NCI-H1417 (cell line): Measurements from ENCODE around the gene OR51E2.
A peak's percentile ranks its signal among the peaks of the same experiment; 100 is the strongest.
"Not testable (repeated sequence)": the region's sequence is repeated elsewhere in the genome, so short reads cannot be mapped to it uniquely, and the experiment has no call there.

Experiments used
- DNase-seq, 3 experiments: peaks; one replicate each; lab custom pipeline; 2025; lab: John Stamatoyannopoulos, UW

Gene OR51E2

DNA sequence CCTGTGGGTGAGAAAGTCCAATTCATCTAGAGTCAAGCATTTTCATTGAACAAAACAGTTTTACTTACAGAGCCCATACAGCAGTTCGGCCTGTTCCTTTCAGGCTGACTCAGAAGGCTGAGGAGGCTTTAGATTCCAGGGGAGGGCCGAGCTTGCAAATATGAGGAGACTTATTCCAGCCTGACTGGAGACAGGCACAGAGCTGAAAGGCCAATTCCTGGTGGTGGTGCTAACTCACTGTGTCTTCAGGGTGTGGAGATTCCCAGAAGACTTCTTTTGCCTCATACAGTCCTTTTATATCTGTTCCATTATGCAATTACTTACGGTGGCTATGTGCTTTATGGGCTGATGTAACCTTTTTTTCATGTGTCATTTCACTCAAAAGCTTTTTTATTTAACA, at the start of gene OR51E2:
Gene OR51E2, minus strand, starts transcription at position 269 of the 400 bp plus-strand sequence. CDS start 15,142 bp downstream, outside the sequence.
- peak; percentile 5 to 43 (median 16) for DNase-seq

GRCh38 chr11:4740735-4741134, 43.1 kb upstream of the OR51E2 start:
- no peak for DNase-seq

DNA sequence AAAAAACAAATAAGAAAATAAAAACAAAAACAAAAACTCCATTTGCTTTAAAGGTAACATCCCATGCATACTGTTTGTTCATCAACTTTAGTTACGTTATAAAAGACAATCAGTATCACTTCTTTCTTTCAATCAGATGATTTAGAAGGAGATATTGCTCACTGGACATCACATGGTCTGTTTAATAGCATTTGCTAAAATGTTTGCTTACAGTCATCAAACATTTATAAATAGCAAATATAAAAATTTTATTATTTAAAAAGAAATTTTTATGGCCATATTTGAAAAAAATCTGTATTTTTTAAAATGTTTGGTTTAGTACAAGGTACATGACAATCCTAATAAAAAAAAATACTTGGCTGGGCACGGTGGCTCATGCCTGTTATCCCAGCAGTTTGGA, 29.5 kb upstream of the OR51E2 start:
- DNase-seq: no peak

DNA sequence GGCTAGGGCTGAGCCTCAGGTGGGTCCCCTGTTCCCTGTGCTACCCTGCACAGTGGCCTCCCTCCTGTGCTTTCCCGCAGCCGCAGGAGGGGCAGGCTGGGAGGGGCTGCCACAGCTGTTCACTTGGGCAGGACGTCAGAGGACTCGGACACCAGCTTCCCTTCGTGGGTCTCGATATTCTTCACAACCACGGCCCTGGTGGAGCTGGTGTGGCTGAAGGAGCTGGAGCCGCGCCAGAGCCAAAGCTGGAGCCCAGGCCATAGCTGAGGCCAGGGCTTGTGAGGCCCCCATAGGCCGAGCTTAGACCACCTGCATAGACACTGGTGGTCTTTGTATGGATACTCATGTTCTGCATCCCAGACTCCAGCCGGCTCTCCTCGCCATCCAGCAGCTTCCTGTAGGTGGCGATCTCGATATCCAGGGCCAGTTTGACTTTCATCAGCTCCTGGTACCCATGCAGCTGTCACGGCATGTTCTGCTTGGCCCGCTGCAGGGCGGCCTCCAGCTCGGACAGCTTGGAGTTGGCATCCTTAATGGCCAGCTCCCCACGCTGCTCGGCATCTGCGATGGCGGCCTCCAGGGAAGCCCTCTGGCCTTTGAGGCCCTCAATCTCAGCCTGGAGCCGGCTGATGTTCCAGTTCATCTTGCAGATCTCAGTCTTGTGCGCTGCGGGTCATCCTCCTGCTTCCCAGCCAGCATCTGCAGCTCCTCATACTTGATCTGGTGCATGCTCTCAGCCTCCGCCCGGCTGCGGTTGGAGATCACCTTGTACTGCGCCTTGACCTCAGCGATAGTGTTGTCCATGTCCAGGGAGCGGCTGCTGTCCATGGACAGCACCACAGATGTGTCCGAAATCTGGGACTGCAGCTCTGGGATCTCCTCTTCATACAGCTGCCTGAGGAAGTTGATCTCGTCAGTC, 25.2 kb upstream of the OR51E2 start:
- not testable (repeated sequence) for DNase-seq

- no peak for DNase-seq
Measured at GRCh38 chr11:4714300-4714699, 16.6 kb upstream of the OR51E2 start.

DNA sequence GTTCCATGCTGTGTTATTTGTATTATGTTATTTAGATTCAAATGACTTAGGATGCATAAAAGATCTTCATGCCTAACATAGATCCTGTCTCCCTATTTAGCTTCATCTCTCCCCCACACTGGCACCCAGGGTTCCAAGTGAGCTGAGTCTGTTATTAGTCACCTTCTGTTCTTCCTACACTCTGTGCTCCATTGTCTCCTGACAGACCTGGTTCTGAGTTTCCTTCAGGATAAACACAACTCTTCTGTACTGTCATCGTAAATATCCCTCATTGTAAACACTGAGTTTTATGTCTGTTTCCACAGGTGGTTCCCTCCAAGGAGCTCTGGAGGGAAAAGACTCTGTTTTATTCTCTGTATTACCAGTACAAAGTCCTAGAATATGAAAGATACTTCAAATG, 15.6 kb upstream of the OR51E2 start:
- peak in 2 of 3 experiments; percentile 15 to 51 for DNase-seq

DNA sequence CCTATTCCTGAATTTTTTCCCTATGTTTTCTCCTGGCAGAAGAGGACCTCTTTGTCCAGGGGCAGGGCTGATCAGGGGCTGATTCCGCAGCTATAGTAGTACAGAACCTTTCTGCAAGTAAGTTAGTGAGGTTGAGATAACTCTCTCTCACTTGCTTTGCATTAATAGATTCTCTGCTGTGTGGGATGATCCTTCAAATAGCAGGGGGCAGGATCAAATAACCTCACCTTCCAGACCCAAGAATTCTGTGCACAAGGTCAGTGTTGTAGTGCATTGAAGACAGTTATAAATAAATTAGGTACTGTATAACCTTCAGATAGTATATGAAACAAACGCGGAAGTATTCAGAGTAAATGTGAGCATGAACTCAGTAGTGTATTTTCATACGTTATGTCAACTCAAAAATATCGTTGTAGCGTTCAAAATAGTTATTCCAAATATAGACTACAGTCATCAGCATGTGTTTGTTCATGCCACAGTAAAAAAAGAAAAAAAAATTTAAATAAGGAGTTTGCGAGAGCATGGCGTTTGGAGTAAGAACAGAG, 7.2 kb upstream of the OR51E2 start:
- DNase-seq: peak; percentile 68 to 85 (median 75)

- DNase-seq: peak; percentile 84 to 98 (median 95)
Measured at GRCh38 chr11:4704054-4704789, 6.6 kb upstream of the OR51E2 start, which contains the start of gene MMP26. MMP26 (plus strand) TSS chr11:4704784.

GRCh38 chr11:4700436-4700820, 2.8 kb upstream of the OR51E2 start:
- no peak for DNase-seq

GRCh38 chr11:4699697-4700435, 2.2 kb upstream of the OR51E2 start:
- no peak for DNase-seq

GRCh38 chr11:4695442-4695841, 2.2 kb downstream of the OR51E2 start:
- DNase-seq: no peak

DNA sequence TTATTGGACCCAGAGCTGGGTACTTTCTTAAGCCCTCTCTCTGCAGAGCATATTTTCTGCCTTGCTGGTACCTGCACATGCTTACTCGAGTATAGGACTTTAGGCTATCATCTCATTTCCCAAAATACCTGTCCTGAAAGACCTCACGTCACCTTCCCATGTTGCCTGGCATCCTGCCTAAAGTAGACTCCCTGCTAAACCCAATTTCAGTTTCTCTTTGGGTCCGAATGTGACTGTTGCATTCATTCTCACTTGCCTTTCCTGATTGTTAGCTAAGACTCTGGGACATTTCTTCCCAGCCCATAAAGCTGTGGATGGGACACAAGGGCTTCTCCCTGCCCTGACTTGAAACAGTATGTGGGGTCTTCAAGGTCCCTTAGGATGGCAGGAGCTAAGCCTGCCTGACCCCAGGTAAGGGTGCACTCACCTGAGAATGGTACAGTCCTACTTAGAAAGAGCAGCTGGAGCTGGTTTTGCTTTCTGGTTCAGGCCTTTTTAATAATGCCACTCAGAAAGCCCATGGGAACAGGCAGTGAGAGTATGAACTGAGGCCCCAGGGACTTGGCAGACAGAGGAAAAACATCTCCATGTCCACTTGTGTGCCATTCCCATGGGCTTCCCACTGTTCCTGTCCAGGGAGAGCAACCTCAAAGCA, 12.9 kb downstream of the OR51E2 start:
- DNase-seq: peak in 1 of 3 experiments; percentile 29

- DNase-seq: no peak
Measured at GRCh38 chr11:4682623-4683419, 14.8 kb downstream of the OR51E2 start.

DNA sequence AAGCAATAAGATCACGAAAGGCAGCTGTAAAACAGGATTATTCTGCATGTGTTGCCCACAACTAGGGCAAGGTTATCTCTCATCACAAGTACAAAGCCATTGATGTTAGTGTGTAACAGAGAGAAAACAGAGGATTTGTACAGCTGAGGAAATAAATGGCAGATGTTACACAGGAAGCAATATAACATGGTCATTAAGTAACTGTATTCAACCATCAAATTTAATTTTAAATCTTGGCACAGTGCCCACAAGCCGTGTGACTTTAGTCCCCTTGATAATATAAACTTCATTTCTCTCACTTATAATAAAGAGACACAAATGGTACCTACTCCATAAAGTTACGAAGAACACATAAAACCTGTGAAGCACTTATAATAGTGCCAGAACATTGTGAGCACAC, 17.3 kb downstream of the OR51E2 start:
- peak in 2 of 3 experiments; percentile 62 to 93 for DNase-seq

DNA sequence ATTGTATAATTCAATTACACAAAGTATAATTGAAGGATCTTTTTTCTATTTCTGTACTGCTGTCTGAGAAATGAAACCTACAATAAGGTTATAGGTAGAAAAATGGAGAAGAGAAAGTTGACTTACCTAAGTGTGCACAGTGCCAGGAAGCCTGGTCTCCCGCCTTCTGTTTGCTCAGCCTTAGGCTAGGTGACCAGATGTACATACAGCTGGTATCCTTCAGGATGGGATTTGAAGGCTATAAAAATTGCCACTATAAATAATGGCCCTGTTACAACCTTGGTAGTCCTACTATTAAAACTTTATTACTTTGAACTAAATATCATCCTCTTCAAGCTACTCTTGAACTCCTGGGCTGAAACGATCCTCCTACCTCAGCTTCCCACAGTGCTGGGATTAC, 19.7 kb downstream of the OR51E2 start:
- DNase-seq: peak; percentile 22 to 87 (median 51)

- DNase-seq: no peak
Measured at GRCh38 chr11:4673781-4674180, 23.9 kb downstream of the OR51E2 start.

- DNase-seq: no peak
Measured at GRCh38 chr11:4672470-4672869, 25.2 kb downstream of the OR51E2 start.

DNA sequence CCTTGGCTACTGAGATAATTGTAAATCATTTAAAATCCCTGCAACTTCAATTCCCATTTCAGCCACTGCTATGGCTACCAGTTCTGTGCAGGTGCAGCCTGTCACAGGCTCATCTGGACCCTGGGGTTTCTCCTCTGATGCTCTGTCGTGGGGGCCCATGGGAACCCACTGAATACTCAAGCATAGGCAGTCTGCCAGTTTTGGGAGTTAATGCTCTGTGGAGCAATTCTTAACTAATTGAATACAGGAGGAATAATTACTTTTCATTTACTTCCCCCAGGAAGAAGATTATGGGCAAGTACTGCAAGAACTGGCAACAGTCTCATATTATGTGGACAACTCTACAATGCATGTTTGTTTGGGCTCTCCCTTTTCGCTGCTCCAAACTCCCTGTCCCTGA, 25.9 kb downstream of the OR51E2 start:
- DNase-seq: no peak

- DNase-seq: no peak
Measured at GRCh38 chr11:4665424-4665823, 32.2 kb downstream of the OR51E2 start.

DNA sequence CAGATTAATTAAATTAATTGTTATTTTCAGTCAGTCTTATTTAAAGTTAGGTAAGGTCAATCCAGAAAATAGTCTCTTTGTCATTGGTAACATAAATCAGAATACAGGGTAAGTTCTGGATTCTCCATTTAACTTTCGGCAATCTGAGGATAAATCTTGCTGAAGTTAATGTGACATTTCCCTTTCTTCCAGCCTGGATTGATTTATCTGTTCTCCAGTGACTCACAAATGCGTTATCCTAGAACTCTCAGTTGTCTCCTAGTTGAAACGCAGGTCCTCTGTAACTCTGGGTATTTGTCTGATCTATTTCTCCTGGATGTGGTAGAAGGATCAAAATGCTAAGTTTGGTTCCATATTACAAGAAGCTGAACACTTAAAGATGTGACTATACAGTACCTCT, 32.9 kb downstream of the OR51E2 start:
- DNase-seq: no peak

GRCh38 chr11:4664183-4664582, 33.5 kb downstream of the OR51E2 start:
- DNase-seq: no peak
